Stimulated activated CD4-positive, alpha-beta T cell treated with anti-CD3 and anti-CD28 coated beads, TNF-alpha, amount 100 ng/mL, for 1 hour (primary cell): ENCODE results near the gene ABLIM2.

Experiments used
- DNase-seq, 3 donors: peaks; one replicate each; pipeline ENCODE4 v3.0.0-alpha.2; 2020; ENCODE audit warnings: low read depth in 3 of 3, low spot score in 1 of 3

Gene ABLIM2

GRCh38 chr4:8176547-8177399 is 18.2 kb upstream of the ABLIM2 start:
- no peak for DNase-seq

GRCh38 chr4:8175686-8176085 is 17.1 kb upstream of the ABLIM2 start:
- DNase-seq, result no peak

- DNase-seq, result no peak
These were observed 16.4 kb upstream of the ABLIM2 start for GRCh38 chr4:8174970-8175369.

GRCh38 chr4:8173492-8174242 is 15.1 kb upstream of the ABLIM2 start:
- DNase-seq, result no peak

GRCh38 chr4:8171984-8172924 is 13.6 kb upstream of the ABLIM2 start:
- no peak for DNase-seq

- DNase-seq, result no peak
These were observed 12.7 kb upstream of the ABLIM2 start for GRCh38 chr4:8171266-8171665.

- no peak for DNase-seq
These were observed 11.7 kb upstream of the ABLIM2 start for GRCh38 chr4:8170341-8170740.

- DNase-seq, result no peak
These were observed 11.2 kb upstream of the ABLIM2 start for GRCh38 chr4:8169763-8170162.

GRCh38 chr4:8168832-8169598 is 10.4 kb upstream of the ABLIM2 start:
- DNase-seq, result no peak

GRCh38 chr4:8168232-8168631 is 9.6 kb upstream of the ABLIM2 start:
- no peak for DNase-seq

- no peak for DNase-seq
These were observed 9.2 kb upstream of the ABLIM2 start for GRCh38 chr4:8167815-8168214.

- DNase-seq, result no peak
These were observed 8.7 kb upstream of the ABLIM2 start for GRCh38 chr4:8167291-8167690.

GRCh38 chr4:8165374-8165896 is 6.8 kb upstream of the ABLIM2 start:
- DNase-seq, result no peak

GRCh38 chr4:8164687-8165086 is 6.1 kb upstream of the ABLIM2 start:
- no peak for DNase-seq

GRCh38 chr4:8164194-8164565 is 5.6 kb upstream of the ABLIM2 start:
- DNase-seq, result no peak

GRCh38 chr4:8163436-8164193 is 5.0 kb upstream of the ABLIM2 start:
- no peak for DNase-seq

- no peak for DNase-seq
These were observed 4.4 kb upstream of the ABLIM2 start for GRCh38 chr4:8163026-8163425.

GRCh38 chr4:8162625-8163024 is 4.0 kb upstream of the ABLIM2 start:
- DNase-seq, result no peak

GRCh38 chr4:8160572-8160971 is 2.0 kb upstream of the ABLIM2 start:
- DNase-seq, result no peak

- DNase-seq, result no peak
These were observed 1.6 kb upstream of the ABLIM2 start for GRCh38 chr4:8160233-8160560.
